Small intestine (tissue), 7 donors: ENCODE results near the gene CSF2. TPM values are rescaled to one million over a fixed set of nuclear protein-coding genes. Genes with fewer than 3 reads are reported as not detected.

ENCODE experiments used
- DNase-seq, 2 donors: peaks; one replicate each; pipeline versions ENCODE4 v3.0.0 to v3.0.0-alpha.2; 2013
- FAIRE-seq: peaks from 2 replicates; lab custom pipeline; 2012; peaks lifted over from hg19 to GRCh38; lab: Jason Lieb, UNC
- H3K27ac ChIP-seq, 3 donors: one replicate each; pipeline ENCODE4 v1.5.1; 2013; ENCODE audit warnings: low read length in 2 of 3, mild to moderate bottlenecking in 2 of 3, control low read depth in 1 of 3, inconsistent platforms in 1 of 3, low read depth in 1 of 3, moderate library complexity in 1 of 3
- H3K27me3 ChIP-seq, 3 donors: one replicate each; pipeline ENCODE4 v1.6.1; 2013; ENCODE audit warnings: low read length in 3 of 3, inconsistent platforms in 1 of 3; ENCODE audit not compliant: control insufficient read depth in 3 of 3, insufficient read depth in 3 of 3
- H3K36me3 ChIP-seq, 3 donors: one replicate each; pipeline ENCODE4 v1.6.1; 2013; ENCODE audit warnings: low read length in 3 of 3, inconsistent platforms in 1 of 3, low read depth in 1 of 3, mild to moderate bottlenecking in 1 of 3, moderate library complexity in 1 of 3; ENCODE audit not compliant: control insufficient read depth in 3 of 3, insufficient read depth in 2 of 3
- H3K4me1 ChIP-seq, 3 donors: one replicate each; pipeline ENCODE4 v1.6.1; 2013; ENCODE audit warnings: low read length in 2 of 3, inconsistent platforms in 1 of 3, low read depth in 1 of 3, mild to moderate bottlenecking in 1 of 3, moderate library complexity in 1 of 3; ENCODE audit not compliant: control insufficient read depth in 3 of 3, insufficient read depth in 2 of 3
- H3K4me3 ChIP-seq, 3 donors: one replicate each; pipeline ENCODE4 v1.5.1; 2013; ENCODE audit warnings: low read length in 3 of 3, control low read depth in 1 of 3, inconsistent platforms in 1 of 3, low read depth in 1 of 3, mild to moderate bottlenecking in 1 of 3, moderate library complexity in 1 of 3
- H3K9me3 ChIP-seq, 2 donors: one replicate each; pipeline ENCODE4 v1.6.1; 2013; ENCODE audit warnings: low read depth in 1 of 2, low read length in 1 of 2; ENCODE audit not compliant: control insufficient read depth in 2 of 2, insufficient read depth in 1 of 2
- WGBS, 3 donors: extraction: QIAGEN DNeasy Blood & Tissue Kit; methylation state at CpG; one replicate each; pipeline ENCODE4 v1.1.7; 2013; 5-methylcytosine and 5-hydroxymethylcytosine counted together
- polyA plus RNA-seq, 4 donors: library from polyadenylated mRNA; stranded (reverse) in 3 of 4; unstranded in 1 of 4; fragments of 200-250 nt in 3 of 4; fragments of 120-200 nt in 1 of 4; gene quantifications; one replicate each; pipeline versions ENCODE4 v1.2.1 to v1.2.3, GENCODE V29; 2013
- donor health status: healthy with polysubstance abuse.
- donor health status: control.
- donor health status: control.
- donor health status: Bipolar disorder and iron deficiency.
- donor health status: healthy.

CSF2 gene
- polyA plus RNA-seq, 4 donors, result 0.25 TPM; not detected in 3

DNA sequence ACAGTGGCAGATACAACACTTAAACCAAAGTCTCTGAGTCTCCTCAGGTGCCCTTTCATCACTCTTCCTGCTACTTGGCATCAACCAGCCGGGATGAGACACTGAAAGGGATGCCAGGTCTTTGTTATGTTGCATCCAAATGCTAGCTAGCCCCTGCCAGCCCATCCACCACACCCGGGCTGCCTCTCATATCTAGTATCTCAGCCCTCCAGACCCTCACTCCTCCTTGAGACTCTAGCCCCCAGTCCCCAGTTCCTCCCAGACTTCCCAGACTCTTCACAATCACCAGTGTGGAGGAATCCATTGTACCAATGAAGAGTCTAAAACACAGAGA, 21.5 kb downstream of the CSF2 start:
- Histone ChIP-seq H3K4me3 (no peak overlapping the region), H3K27me3 (no peaks in the 10 kb centered on the region), H3K36me3 (no peaks in the 10 kb centered on the region), H3K27ac (no peak overlapping the region), H3K9me3 (no peaks in the 10 kb centered on the region), H3K4me1 (peaks cover 0 to 3% (median 0%) of the 10 kb centered on the region in 3 donors)
- WGBS, 3 donors, result 79 to 84% (median 83%) methylated on average over 2 of the region's 2 CpGs
- DNase-seq (no peak), FAIRE-seq (no peak)

DNA sequence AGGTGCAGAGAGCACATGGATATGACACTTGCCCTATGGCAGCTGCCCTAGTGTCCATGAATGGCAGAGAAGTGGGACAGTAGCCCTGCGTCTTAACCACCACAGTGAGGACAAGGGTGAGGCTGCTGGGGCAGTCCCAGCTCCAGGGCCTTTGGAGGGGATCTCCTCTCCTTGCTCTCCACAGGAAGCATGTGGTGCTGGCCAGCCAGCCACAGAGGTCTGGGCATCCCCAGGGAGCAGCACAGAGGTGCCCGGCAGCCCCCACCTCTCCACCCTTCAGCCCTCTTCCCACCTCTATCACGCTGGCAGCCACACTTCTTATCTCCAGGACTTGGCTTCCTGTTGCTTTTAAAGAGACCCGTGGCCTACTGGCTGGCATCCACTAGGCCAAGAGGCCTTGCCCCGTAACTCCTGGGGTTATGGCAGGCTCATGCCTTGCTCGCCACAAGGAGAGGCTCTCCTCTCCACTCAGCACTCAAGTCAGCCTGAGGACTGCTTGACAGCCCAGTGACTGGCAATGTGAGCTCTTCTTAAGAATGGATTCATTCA, 21.9 kb downstream of the CSF2 start:
- H3K4me3 ChIP-seq, result no peak overlapping the region
- no peaks in the 10 kb centered on the region for H3K36me3 ChIP-seq
- H3K9me3 ChIP-seq, result no peaks in the 10 kb centered on the region
- no peak for FAIRE-seq
- H3K27me3 ChIP-seq, result no peaks in the 10 kb centered on the region
- H3K27ac ChIP-seq, result no peak overlapping the region
- peaks cover 0 to 3% (median 0%) of the 10 kb centered on the region in 3 donors for H3K4me1 ChIP-seq
- 62 to 71% (median 68%) methylated on average over 6 of the region's 6 CpGs for WGBS, 3 donors
- no peak for DNase-seq

DNA sequence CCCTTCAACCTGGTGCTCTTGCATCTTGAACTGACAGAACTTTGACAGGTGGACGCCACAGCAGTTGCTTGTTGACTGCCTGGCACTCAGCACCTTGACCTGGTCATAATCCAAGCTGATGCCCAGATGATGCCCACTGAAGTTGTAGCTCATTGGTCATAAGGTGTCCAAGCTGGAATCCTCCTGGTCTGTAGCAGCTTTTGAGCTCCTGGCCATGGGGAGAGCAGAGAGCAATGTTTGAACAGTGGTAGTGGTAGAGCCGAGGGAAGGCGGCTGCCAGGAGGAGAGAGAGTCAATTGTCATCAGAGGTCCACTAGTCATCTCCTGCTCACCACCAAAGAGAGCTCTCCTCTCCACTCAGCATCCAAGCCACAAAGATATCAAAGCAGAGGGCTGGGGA, 23.3 kb downstream of the CSF2 start:
- Histone ChIP-seq H3K4me1 (peaks cover 0 to 3% (median 0%) of the 10 kb centered on the region in 3 donors), H3K4me3 (no peak overlapping the region), H3K27ac (no peak overlapping the region), H3K36me3 (no peaks in the 10 kb centered on the region), H3K9me3 (no peaks in the 10 kb centered on the region), H3K27me3 (no peaks in the 10 kb centered on the region)
- DNase-seq, result no peak
- 87 to 92% (median 88%) methylated on average over 3 of the region's 3 CpGs for WGBS, 3 donors
- no peak for FAIRE-seq

DNA sequence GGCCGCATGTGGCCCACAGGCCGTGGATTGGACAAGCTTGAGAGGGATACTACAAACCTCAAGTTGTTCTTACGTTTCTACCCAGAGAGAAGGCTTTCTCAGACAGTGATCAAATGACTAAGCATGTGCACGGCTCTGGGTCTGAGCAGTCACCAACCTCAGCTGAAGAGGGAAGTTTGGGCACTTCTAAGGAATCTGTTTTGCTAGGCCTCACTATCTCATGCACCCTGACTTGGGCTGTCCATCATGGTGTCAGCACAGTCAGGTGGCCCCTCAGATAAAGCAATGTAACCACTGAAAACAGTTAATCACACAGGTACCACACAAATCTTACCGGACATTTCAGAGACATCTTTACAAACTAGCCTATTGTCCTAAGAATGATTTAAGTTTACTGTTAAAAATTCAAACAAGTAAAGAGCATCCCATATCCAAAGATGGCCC, 24.6 kb downstream of the CSF2 start:
- Histone ChIP-seq H3K27me3 (no peaks in the 10 kb centered on the region), H3K4me1 (peaks cover 0 to 3% (median 0%) of the 10 kb centered on the region in 3 donors), H3K36me3 (no peaks in the 10 kb centered on the region), H3K9me3 (no peaks in the 10 kb centered on the region), H3K27ac (no peak overlapping the region), H3K4me3 (no peak overlapping the region)
- FAIRE-seq (no peak), DNase-seq (no peak)
- 77 to 89% (median 80%) methylated on average over 5 of the region's 5 CpGs for WGBS, 3 donors

DNA sequence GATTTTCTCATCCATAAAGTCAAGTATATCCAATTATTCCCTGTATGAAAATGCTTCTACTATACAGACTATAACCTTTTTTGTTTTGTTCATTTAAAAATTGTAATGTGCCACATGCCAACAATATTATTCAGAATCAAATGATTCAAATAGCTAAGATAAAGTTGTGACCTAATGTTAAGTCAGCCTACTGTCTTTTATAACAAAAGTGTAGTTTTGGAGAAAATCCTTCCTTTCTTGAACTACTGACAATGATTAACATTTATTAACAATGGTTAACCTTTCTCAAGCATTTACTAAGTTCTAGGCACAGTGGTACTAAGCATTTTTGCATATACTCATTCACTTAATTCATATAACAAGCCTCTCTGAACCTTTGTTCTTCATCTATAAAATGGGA, 25.0 kb downstream of the CSF2 start:
- Histone ChIP-seq H3K27ac (no peak overlapping the region), H3K4me3 (no peak overlapping the region), H3K36me3 (no peaks in the 10 kb centered on the region), H3K27me3 (no peaks in the 10 kb centered on the region), H3K4me1 (peaks cover 0 to 3% (median 0%) of the 10 kb centered on the region in 3 donors), H3K9me3 (no peaks in the 10 kb centered on the region)
- DNase-seq, result no peak
- FAIRE-seq, result no peak

- Histone ChIP-seq H3K4me3 (no peak overlapping the region), H3K27me3 (no peaks in the 10 kb centered on the region), H3K9me3 (no peaks in the 10 kb centered on the region), H3K27ac (no peak overlapping the region), H3K36me3 (no peaks in the 10 kb centered on the region), H3K4me1 (peaks cover 0 to 3% (median 0%) of the 10 kb centered on the region in 3 donors)
- FAIRE-seq, result no peak
- WGBS, 3 donors, result 46 to 68% (median 65%) methylated on average over 5 of the region's 5 CpGs
- no peak for DNase-seq
Observed at GRCh38 chr5:132099076-132099748, 25.6 kb downstream of the CSF2 start.

DNA sequence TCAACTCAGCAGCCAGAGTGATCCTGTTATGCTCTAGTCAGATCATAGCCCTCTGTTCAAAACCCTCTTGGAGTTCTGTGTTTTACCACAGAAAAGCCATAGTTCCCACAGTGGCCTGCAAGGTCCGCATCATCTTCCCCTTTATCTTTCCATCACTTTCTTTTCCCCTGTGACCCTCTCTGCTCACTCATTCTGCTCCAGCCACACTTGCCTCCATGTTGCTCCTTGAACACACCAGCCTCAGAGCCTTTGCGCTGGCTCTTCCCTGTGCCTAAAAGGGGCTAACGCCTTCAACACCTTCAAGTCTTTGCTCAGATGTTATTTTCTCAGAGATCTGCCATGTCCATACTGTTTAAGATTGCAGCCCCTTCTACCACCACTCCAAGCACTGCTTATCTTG, 26.3 kb downstream of the CSF2 start:
- 81 to 89% (median 82%) methylated on average over 3 of the region's 3 CpGs for WGBS, 3 donors

DNA sequence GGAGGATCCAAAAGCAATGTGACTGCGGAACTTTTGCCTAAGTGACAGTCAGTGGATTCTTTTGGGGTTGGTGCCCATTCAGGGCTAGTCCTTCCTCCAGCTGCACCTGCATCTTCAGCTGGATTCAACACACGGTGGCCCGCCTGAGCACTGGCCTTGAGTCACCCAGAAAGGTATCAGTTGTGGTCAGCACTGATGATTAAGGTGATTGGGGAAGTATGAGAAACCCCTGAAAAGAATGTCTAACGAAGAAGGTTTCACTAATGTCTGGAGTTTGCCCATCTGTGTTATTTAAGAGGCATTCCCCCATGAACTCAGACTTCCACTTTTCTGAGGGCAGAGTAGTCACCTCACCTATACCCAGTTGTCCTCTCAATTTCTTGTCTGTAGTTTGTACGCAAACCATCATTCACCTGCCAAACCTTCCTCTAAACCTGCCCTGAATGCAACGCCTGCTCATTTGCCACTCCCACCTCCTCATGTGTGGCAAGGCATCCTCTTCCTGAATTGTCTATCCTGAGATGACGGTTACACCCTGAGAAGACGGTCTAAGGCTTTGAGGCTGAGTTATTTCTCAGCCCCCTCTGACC, 27.2 kb downstream of the CSF2 start:
- no peak overlapping the region for H3K4me3 ChIP-seq
- H3K36me3 ChIP-seq, result no peaks in the 10 kb centered on the region
- FAIRE-seq (no peak), DNase-seq (peak in 1 of 2 donors; percentile 30)
- no peaks in the 10 kb centered on the region for H3K9me3 ChIP-seq
- WGBS, 3 donors, result 62 to 70% (median 69%) methylated on average over 8 of the region's 8 CpGs
- H3K27me3 ChIP-seq, result no peaks in the 10 kb centered on the region
- H3K4me1 ChIP-seq, result no peaks in the 10 kb centered on the region
- H3K27ac ChIP-seq, result peak overlapping the region in 2 of 3 donors; percentile 9 to 58

More for the DNA sequence above, 26.3 kb downstream of the CSF2 start:
- H3K4me3 ChIP-seq, result no peak overlapping the region
- H3K36me3 ChIP-seq, result no peaks in the 10 kb centered on the region
- H3K27ac ChIP-seq, result no peak overlapping the region
- H3K27me3 ChIP-seq, result no peaks in the 10 kb centered on the region
- H3K9me3 ChIP-seq, result no peaks in the 10 kb centered on the region
- FAIRE-seq (no peak), DNase-seq (no peak)
- H3K4me1 ChIP-seq, result peaks cover 0 to 3% (median 0%) of the 10 kb centered on the region in 3 donors
